Ishikawa (cell line): ENCODE results near the gene ARHGEF26.

ENCODE experiments used
- CEBPB ChIP-seq: IDR thresholded peaks from 2 replicates; pipeline ENCODE4 v1.6.1; 2012
- CREB1 ChIP-seq: IDR thresholded peaks from 2 replicates; pipeline ENCODE4 v1.6.1; 2012; ENCODE audit warnings: low read depth
- EGR1 ChIP-seq: IDR thresholded peaks from 2 replicates; pipeline ENCODE4 v1.6.1; 2012
- EP300 ChIP-seq: IDR thresholded peaks from 2 replicates; pipeline ENCODE4 v1.6.1; 2012; ENCODE audit warnings: borderline replicate concordance
- FOXM1 ChIP-seq: IDR thresholded peaks from 2 replicates; pipeline ENCODE4 v1.6.1; 2012; ENCODE audit warnings: low read depth, borderline replicate concordance
- MAX ChIP-seq: IDR thresholded peaks from 2 replicates; pipeline ENCODE4 v1.6.1; 2012
- NFIC ChIP-seq: IDR thresholded peaks from 2 replicates; pipeline ENCODE4 v1.6.1; 2012
- RAD21 ChIP-seq: IDR thresholded peaks from 2 replicates; pipeline ENCODE4 v1.6.1; 2012; ENCODE audit warnings: low read depth
- REST ChIP-seq: IDR thresholded peaks from 2 replicates; pipeline ENCODE4 v1.6.1; 2012; ENCODE audit warnings: low read depth, mild to moderate bottlenecking
- TAF1 ChIP-seq: IDR thresholded peaks from 2 replicates; pipeline ENCODE4 v1.6.1; 2012; ENCODE audit warnings: low read depth, mild to moderate bottlenecking
- TCF12 ChIP-seq: IDR thresholded peaks from 2 replicates; pipeline ENCODE4 v1.6.1; 2012; ENCODE audit warnings: low read depth
- TEAD4 ChIP-seq: IDR thresholded peaks from 2 replicates; pipeline ENCODE4 v1.6.1; 2012
- YY1 ChIP-seq: IDR thresholded peaks from 2 replicates; pipeline ENCODE4 v1.6.1; 2012; ENCODE audit warnings: low read depth
- ZBTB7A ChIP-seq: IDR thresholded peaks from 2 replicates; pipeline ENCODE4 v1.6.1; 2012; ENCODE audit warnings: low read depth

- TF ChIP-seq CREB1 (no peak), EP300 (no peak), YY1 (no peak), TCF12 (no peak), CEBPB (no peak), NFIC (no peak), ZBTB7A (no peak), MAX (no peak), TAF1 (no peak), RAD21 (no peak), REST (no peak), EGR1 (no peak), TEAD4 (no peak), FOXM1 (no peak)
Measured at GRCh38 chr3:154168998-154169795, 48.0 kb downstream of the ARHGEF26 start.
